Measurements from ENCODE around the gene TMEM108.

DNA sequence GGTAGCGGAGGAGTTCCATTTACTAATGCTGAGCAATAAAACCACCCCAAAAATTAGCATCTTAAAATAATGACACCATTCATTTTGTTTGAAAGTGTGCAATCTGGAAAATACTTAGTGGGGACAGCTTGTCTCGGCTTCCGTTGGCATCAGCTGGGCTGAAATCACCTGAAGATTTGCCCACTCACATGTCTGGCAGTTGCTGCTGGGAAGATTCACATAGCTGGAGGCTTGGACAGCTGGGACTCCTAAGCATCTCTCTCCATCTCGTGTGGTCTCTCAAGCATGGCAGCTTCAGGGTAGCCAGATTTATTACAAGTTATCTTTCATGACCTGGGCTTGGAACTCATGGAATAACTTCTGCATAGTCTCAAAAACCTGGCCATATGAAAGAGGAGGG, 323.2 kb downstream of the TMEM108 start:
- TF ChIP-seq RARB (CRISPR knock-in tag; IDR thresholded peaks at IDR 0.05): no peak
- TF ChIP-seq OSR1 (CRISPR knock-in tag; IDR thresholded peaks at IDR 0.05): no peak
- TF ChIP-seq ZFP30 (CRISPR knock-in tag; IDR thresholded peaks at IDR 0.05): no peak
- TF ChIP-seq, protein P1, sequence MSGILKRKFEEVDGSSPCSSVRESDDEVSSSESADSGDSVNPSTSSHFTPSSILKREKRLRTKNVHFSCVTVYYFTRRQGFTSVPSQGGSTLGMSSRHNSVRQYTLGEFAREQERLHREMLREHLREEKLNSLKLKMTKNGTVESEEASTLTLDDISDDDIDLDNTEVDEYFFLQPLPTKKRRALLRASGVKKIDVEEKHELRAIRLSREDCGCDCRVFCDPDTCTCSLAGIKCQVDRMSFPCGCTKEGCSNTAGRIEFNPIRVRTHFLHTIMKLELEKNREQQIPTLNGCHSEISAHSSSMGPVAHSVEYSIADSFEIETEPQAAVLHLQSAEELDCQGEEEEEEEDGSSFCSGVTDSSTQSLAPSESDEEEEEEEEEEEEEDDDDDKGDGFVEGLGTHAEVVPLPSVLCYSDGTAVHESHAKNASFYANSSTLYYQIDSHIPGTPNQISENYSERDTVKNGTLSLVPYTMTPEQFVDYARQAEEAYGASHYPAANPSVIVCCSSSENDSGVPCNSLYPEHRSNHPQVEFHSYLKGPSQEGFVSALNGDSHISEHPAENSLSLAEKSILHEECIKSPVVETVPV (CRISPR knock-in tag; IDR thresholded peaks at IDR 0.05): no peak
- TF ChIP-seq ZNF565 (CRISPR knock-in tag; conservative IDR thresholded peaks at IDR 0.05; ENCODE audit: low read depth): no peak
- TF ChIP-seq, protein P2, sequence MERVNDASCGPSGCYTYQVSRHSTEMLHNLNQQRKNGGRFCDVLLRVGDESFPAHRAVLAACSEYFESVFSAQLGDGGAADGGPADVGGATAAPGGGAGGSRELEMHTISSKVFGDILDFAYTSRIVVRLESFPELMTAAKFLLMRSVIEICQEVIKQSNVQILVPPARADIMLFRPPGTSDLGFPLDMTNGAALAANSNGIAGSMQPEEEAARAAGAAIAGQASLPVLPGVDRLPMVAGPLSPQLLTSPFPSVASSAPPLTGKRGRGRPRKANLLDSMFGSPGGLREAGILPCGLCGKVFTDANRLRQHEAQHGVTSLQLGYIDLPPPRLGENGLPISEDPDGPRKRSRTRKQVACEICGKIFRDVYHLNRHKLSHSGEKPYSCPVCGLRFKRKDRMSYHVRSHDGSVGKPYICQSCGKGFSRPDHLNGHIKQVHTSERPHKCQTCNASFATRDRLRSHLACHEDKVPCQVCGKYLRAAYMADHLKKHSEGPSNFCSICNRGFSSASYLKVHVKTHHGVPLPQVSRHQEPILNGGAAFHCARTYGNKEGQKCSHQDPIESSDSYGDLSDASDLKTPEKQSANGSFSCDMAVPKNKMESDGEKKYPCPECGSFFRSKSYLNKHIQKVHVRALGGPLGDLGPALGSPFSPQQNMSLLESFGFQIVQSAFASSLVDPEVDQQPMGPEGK (CRISPR knock-in tag; IDR thresholded peaks at IDR 0.05; ENCODE audit: borderline replicate concordance): no peak
